Mammary epithelial cell (primary cell): ENCODE data around the gene HSPA6.
"Not testable (repeated sequence)": the region's sequence is repeated elsewhere in the genome, so short reads cannot be mapped to it uniquely, and the experiment has no call there.

ENCODE experiments used
- CTCF ChIP-seq, 2 donors: IDR thresholded peaks in 1 of 2; conservative IDR thresholded peaks in 1 of 2; 2 replicates each; pipeline ENCODE4 v1.5.1; 2011 to 2012; ENCODE audit warnings: inconsistent platforms in 2 of 2, low read length in 2 of 2, mild to moderate bottlenecking in 2 of 2, control low read depth in 1 of 2, low read depth in 1 of 2; ENCODE audit not compliant: insufficient read depth in 1 of 2; ENCODE audit errors: extremely low read depth in 1 of 2
- EZH2 ChIP-seq: IDR thresholded peaks from 2 replicates; pipeline ENCODE4 v1.6.1; 2012; ENCODE audit warnings: low read length, inconsistent platforms, borderline replicate concordance

- not testable (repeated sequence) for TF ChIP-seq CTCF (conservative IDR thresholded peaks at IDR 0.05 in 1 of 2, IDR thresholded peaks at IDR 0.05 in 1 of 2; ENCODE audit: extremely low read depth in 1 of 2, insufficient read depth in 1 of 2, low read depth in 1 of 2, low read length in 2 of 2); EZH2
Measured at GRCh38 chr1:161524742-161525291, 477 bp downstream of the HSPA6 start.
